HG03196 (cell line): ENCODE data around the gene DUSP19.

Source experiments
- ATAC-seq: cut with Tn5 transposase; IDR thresholded peaks from one replicate; pipeline ENCODE4 v1.9.1; 2021; ENCODE audit not compliant: unreplicated experiment

Gene DUSP19

GRCh38 chr2:183124222-183124956 lies 45.8 kb downstream of the DUSP19 start, which contains the start of gene NUP35:
Gene NUP35, plus strand, starts transcription at chr2:183124443. Its CDS starts 15 bp downstream, at chr2:183124458.
- peak; percentile 89 for ATAC-seq

GRCh38 chr2:183124957-183125255 lies 46.4 kb downstream of the DUSP19 start:
- no peak for ATAC-seq

DNA sequence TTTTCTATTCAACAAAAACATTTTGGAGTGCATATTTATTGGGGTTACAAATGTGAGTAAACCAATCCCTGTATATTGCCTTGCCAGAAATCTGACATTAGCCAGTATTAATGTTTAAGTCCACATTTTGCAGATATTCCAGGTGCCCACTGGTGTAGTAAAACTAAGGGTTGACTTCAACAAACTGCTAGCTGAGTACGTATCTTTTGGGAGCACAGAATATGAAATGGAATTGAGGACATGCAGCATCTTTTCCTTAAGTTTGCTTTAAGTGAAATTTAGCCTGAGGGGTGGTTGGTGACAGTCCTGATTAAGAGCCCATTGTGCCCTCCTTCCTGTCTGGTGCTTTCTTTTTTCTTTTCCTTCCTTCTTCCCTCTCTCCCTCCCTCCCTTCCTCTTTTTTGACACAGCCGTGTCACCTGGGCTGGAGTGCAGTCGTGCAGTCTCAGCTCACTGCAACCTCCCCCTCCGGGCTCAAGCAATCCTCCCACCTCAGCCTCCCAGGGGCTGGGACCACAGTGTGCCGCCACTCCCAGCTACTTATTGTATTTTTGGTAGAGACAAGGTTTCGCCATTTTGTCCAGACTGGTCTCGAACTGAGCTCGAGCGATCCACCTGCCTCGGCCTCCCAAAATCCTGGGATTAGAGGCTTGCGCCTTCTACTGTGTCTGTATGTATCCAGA lies 47.3 kb downstream of the DUSP19 start:
- no peak for ATAC-seq

DNA sequence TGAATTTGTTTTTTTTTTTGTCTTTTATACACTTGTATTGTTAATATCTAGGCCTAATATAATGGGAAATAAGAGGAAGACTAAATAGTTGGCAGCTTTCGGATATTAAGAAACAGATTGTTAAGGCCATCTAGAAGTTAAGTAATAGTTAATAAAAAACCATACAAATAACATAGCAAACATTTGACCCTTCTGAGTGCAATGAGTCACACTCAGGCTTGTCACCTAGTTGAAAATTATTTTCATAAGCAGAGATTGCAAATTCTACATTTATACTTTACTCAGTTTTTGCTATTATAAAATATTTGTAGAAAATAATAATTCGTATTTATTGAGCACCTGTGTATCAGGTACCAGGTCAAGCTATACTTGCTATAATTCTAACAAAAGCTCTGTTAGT lies 48.1 kb downstream of the DUSP19 start:
- ATAC-seq = no peak

DNA sequence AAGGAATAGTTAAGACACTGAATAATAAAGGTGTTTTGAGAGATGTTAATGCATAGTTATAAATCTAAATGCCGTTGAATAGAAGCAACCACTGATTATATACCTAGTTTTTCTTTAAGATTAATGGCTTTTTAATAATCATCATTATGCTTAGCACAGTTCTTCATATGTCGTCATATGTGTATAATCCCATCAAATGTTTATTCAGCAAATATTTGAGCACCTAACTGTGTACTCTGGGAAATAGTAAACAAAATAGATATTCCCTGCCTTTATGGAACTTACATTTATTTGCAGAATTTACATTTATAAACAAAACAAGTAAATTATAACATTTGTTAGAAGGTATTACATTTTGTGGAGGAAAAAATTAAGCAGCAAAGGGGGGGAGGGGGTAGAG lies 55.5 kb downstream of the DUSP19 start:
- ATAC-seq = no peak

- no peak for ATAC-seq
Observed at GRCh38 chr2:183148955-183149354, 70.4 kb downstream of the DUSP19 start.

GRCh38 chr2:183149489-183149888 lies 70.9 kb downstream of the DUSP19 start:
- ATAC-seq = no peak
